ENCODE results near the gene NXPH1. TPM values are rescaled to one million over a fixed set of nuclear protein-coding genes. Genes with fewer than 3 reads are reported as not detected.

NXPH1 gene
- total RNA-seq, 1 experiment from 2014 or later = 0.59 TPM

DNA sequence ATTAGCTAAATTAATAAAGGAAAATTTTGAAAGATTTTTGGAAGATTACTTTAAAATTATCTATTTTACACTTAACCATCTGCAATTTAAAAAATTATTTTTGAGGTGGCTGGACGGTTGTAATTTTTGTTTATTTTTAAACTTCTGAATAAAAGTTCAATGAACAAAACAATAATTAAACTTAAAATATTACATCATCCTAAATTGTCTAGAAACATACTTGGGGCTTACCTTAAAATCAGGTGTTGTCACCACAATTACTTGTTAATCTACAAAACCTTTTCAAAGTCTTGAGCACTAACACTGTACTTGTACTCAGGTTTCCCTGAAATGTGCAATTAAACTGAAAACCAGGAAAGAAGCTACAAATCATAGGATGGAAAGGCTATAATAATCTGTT, 328.3 kb downstream of the NXPH1 start (continued):
- TF ChIP-seq ZNF219 (CRISPR knock-in tag; IDR thresholded peaks at IDR 0.05; ENCODE audit: borderline replicate concordance) = no peak
- TF ChIP-seq, protein P1, sequence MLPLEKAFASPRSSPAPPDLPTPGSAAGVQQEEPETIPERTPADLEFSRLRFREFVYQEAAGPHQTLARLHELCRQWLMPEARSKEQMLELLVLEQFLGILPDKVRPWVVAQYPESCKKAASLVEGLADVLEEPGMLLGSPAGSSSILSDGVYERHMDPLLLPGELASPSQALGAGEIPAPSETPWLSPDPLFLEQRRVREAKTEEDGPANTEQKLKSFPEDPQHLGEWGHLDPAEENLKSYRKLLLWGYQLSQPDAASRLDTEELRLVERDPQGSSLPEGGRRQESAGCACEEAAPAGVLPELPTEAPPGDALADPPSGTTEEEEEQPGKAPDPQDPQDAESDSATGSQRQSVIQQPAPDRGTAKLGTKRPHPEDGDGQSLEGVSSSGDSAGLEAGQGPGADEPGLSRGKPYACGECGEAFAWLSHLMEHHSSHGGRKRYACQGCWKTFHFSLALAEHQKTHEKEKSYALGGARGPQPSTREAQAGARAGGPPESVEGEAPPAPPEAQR (CRISPR knock-in tag; IDR thresholded peaks at IDR 0.05) = no peak
- no peak for TF ChIP-seq ATF1 (CRISPR knock-in tag; IDR thresholded peaks at IDR 0.05)

DNA sequence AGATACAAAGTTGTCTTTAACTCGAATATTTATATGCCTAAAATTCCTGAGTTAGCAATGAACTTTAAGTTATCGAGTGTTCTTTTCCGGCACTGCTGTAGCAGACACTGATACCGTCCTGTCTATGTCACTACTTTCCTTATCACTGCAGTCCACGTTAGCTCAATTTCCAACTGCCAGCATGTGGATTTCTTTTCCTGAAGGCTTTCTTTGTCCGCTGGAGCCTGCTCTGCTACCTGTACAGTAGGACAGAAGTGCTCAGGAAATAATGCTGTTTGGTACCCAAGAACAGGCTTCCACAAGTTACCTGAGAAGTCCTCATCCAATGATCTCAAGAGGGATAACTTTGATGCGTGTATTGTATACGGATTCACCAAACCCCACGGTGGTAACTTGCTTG, 329.4 kb downstream of the NXPH1 start:
- no peaks in the 10 kb centered on the region for H3K27me3 Mint-ChIP-seq (ENCODE audit: low read depth)
- no peaks in the 10 kb centered on the region for H3K9me3 Mint-ChIP-seq
- no peak overlapping the region for H3K4me3 Mint-ChIP-seq
- no peak overlapping the region for H3K27ac Mint-ChIP-seq
- no peaks in the 10 kb centered on the region for H3K4me1 Mint-ChIP-seq
- ChIA-PET POLR2A (no interaction called here), CTCF (no interaction called here)
- no peak for ATAC-seq
- no peak for DNase-seq (ENCODE audit: low spot score)
- no peaks in the 10 kb centered on the region for H3K36me3 Mint-ChIP-seq
- TF ChIP-seq, protein P2, sequence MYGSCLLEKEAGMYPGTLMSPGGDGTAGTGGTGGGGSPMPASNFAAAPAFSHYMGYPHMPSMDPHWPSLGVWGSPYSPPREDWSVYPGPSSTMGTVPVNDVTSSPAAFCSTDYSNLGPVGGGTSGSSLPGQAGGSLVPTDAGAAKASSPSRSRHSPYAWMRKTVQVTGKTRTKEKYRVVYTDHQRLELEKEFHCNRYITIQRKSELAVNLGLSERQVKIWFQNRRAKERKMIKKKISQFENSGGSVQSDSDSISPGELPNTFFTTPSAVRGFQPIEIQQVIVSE (CRISPR knock-in tag; IDR thresholded peaks at IDR 0.05; ENCODE audit: borderline replicate concordance) = no peak
- TF ChIP-seq, protein P3, sequence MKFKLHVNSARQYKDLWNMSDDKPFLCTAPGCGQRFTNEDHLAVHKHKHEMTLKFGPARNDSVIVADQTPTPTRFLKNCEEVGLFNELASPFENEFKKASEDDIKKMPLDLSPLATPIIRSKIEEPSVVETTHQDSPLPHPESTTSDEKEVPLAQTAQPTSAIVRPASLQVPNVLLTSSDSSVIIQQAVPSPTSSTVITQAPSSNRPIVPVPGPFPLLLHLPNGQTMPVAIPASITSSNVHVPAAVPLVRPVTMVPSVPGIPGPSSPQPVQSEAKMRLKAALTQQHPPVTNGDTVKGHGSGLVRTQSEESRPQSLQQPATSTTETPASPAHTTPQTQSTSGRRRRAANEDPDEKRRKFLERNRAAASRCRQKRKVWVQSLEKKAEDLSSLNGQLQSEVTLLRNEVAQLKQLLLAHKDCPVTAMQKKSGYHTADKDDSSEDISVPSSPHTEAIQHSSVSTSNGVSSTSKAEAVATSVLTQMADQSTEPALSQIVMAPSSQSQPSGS (CRISPR knock-in tag; IDR thresholded peaks at IDR 0.05; ENCODE audit: borderline replicate concordance, low read depth) = no peak
- TF ChIP-seq ZBTB21 (CRISPR knock-in tag; IDR thresholded peaks at IDR 0.05; ENCODE audit: borderline replicate concordance) (no peak), TEAD4 (CRISPR knock-in tag; IDR thresholded peaks at IDR 0.05) (no peak), NR2C2 (CRISPR knock-in tag; IDR thresholded peaks at IDR 0.05) (no peak), NFATC4 (CRISPR knock-in tag; IDR thresholded peaks at IDR 0.05) (no peak), FOXJ3 (CRISPR knock-in tag; IDR thresholded peaks at IDR 0.05; ENCODE audit: borderline replicate concordance) (no peak), JAZF1 (CRISPR knock-in tag; IDR thresholded peaks at IDR 0.05) (no peak), SMAD3 (CRISPR knock-in tag; IDR thresholded peaks at IDR 0.05; ENCODE audit: borderline replicate concordance) (no peak)
- TF ChIP-seq, protein P4, sequence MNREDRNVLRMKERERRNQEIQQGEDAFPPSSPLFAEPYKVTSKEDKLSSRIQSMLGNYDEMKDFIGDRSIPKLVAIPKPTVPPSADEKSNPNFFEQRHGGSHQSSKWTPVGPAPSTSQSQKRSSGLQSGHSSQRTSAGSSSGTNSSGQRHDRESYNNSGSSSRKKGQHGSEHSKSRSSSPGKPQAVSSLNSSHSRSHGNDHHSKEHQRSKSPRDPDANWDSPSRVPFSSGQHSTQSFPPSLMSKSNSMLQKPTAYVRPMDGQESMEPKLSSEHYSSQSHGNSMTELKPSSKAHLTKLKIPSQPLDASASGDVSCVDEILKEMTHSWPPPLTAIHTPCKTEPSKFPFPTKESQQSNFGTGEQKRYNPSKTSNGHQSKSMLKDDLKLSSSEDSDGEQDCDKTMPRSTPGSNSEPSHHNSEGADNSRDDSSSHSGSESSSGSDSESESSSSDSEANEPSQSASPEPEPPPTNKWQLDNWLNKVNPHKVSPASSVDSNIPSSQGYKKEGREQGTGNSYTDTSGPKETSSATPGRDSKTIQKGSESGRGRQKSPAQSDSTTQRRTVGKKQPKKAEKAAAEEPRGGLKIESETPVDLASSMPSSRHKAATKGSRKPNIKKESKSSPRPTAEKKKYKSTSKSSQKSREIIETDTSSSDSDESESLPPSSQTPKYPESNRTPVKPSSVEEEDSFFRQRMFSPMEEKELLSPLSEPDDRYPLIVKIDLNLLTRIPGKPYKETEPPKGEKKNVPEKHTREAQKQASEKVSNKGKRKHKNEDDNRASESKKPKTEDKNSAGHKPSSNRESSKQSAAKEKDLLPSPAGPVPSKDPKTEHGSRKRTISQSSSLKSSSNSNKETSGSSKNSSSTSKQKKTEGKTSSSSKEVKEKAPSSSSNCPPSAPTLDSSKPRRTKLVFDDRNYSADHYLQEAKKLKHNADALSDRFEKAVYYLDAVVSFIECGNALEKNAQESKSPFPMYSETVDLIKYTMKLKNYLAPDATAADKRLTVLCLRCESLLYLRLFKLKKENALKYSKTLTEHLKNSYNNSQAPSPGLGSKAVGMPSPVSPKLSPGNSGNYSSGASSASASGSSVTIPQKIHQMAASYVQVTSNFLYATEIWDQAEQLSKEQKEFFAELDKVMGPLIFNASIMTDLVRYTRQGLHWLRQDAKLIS (CRISPR knock-in tag; IDR thresholded peaks at IDR 0.05; ENCODE audit: borderline replicate concordance) = no peak
- TF ChIP-seq, protein P5, sequence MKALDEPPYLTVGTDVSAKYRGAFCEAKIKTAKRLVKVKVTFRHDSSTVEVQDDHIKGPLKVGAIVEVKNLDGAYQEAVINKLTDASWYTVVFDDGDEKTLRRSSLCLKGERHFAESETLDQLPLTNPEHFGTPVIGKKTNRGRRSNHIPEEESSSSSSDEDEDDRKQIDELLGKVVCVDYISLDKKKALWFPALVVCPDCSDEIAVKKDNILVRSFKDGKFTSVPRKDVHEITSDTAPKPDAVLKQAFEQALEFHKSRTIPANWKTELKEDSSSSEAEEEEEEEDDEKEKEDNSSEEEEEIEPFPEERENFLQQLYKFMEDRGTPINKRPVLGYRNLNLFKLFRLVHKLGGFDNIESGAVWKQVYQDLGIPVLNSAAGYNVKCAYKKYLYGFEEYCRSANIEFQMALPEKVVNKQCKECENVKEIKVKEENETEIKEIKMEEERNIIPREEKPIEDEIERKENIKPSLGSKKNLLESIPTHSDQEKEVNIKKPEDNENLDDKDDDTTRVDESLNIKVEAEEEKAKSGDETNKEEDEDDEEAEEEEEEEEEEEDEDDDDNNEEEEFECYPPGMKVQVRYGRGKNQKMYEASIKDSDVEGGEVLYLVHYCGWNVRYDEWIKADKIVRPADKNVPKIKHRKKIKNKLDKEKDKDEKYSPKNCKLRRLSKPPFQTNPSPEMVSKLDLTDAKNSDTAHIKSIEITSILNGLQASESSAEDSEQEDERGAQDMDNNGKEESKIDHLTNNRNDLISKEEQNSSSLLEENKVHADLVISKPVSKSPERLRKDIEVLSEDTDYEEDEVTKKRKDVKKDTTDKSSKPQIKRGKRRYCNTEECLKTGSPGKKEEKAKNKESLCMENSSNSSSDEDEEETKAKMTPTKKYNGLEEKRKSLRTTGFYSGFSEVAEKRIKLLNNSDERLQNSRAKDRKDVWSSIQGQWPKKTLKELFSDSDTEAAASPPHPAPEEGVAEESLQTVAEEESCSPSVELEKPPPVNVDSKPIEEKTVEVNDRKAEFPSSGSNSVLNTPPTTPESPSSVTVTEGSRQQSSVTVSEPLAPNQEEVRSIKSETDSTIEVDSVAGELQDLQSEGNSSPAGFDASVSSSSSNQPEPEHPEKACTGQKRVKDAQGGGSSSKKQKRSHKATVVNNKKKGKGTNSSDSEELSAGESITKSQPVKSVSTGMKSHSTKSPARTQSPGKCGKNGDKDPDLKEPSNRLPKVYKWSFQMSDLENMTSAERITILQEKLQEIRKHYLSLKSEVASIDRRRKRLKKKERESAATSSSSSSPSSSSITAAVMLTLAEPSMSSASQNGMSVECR (CRISPR knock-in tag; IDR thresholded peaks at IDR 0.05; ENCODE audit: borderline replicate concordance) = no peak
- TF ChIP-seq, protein P6, sequence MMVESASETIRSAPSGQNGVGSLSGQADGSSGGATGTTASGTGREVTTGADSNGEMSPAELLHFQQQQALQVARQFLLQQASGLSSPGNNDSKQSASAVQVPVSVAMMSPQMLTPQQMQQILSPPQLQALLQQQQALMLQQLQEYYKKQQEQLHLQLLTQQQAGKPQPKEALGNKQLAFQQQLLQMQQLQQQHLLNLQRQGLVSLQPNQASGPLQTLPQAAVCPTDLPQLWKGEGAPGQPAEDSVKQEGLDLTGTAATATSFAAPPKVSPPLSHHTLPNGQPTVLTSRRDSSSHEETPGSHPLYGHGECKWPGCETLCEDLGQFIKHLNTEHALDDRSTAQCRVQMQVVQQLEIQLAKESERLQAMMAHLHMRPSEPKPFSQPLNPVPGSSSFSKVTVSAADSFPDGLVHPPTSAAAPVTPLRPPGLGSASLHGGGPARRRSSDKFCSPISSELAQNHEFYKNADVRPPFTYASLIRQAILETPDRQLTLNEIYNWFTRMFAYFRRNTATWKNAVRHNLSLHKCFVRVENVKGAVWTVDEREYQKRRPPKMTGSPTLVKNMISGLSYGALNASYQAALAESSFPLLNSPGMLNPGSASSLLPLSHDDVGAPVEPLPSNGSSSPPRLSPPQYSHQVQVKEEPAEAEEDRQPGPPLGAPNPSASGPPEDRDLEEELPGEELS (CRISPR knock-in tag; IDR thresholded peaks at IDR 0.05) = no peak
- TF ChIP-seq, protein P7, sequence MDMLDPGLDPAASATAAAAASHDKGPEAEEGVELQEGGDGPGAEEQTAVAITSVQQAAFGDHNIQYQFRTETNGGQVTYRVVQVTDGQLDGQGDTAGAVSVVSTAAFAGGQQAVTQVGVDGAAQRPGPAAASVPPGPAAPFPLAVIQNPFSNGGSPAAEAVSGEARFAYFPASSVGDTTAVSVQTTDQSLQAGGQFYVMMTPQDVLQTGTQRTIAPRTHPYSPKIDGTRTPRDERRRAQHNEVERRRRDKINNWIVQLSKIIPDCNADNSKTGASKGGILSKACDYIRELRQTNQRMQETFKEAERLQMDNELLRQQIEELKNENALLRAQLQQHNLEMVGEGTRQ (CRISPR knock-in tag; IDR thresholded peaks at IDR 0.05) = no peak
- TF ChIP-seq, protein P8, sequence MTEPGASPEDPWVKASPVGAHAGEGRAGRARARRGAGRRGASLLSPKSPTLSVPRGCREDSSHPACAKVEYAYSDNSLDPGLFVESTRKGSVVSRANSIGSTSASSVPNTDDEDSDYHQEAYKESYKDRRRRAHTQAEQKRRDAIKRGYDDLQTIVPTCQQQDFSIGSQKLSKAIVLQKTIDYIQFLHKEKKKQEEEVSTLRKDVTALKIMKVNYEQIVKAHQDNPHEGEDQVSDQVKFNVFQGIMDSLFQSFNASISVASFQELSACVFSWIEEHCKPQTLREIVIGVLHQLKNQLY (CRISPR knock-in tag; IDR thresholded peaks at IDR 0.05) = no peak
- TF ChIP-seq, protein P9, sequence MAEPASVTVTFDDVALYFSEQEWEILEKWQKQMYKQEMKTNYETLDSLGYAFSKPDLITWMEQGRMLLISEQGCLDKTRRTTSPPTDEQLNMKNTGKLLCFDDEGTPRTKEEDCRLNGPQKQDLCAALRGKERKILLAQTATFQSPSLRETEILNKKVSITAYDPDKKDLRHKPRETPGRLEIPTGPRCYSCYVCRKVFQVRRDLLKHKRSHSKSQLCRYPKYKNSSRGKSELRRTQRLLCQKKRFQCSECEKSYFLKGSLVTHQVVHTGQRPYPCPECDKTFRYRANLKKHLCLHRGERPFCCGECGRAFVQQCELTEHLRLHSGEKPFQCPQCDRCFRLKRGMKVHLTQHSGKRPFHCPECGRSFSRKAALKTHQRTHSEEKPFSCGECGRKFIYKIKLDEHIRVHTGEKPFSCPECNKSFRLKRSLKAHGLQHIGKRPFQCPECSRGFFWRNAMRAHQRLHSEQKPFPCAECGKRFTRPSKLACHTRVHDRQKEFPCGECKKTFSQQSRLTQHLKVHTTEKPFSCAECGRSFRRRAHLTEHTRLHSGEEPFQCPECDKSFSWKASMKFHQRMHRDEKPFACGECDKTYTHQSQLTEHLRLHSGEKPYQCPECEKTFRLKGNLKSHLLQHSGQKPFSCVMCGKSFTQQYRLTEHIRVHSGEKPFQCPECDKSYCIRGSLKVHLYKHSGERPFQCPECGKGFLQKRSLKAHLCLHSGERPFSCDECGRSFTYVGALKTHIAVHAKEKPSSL (CRISPR knock-in tag; conservative IDR thresholded peaks at IDR 0.05) = no peak

Measured in WTC11 (cell line).